Left renal cortex interstitium (tissue), 4 donors: Measurements from ENCODE around the gene KBTBD12. TPM values are rescaled to one million over a fixed set of nuclear protein-coding genes. Genes with fewer than 3 reads are reported as not detected.

ENCODE experiments used
- DNase-seq, 4 donors: peaks; one replicate each; pipeline ENCODE4 v3.0.0-alpha.2; 2013; ENCODE audit warnings: low read depth in 4 of 4, low spot score in 2 of 4, missing footprints in 1 of 4
- polyA plus RNA-seq, 4 donors: library from polyadenylated mRNA; unstranded; fragments of 120-200 nt; gene quantifications; one replicate each; pipeline ENCODE4 v1.2.1, GENCODE V29; 2013; ENCODE audit not compliant: insufficient read length in 4 of 4

The KBTBD12 gene
- polyA plus RNA-seq, 4 donors, result 0.81 to 1.6 (median 1.3) TPM

- DNase-seq, result no peak
Measured at GRCh38 chr3:127948211-127948610, 33.2 kb downstream of the KBTBD12 start.

DNA sequence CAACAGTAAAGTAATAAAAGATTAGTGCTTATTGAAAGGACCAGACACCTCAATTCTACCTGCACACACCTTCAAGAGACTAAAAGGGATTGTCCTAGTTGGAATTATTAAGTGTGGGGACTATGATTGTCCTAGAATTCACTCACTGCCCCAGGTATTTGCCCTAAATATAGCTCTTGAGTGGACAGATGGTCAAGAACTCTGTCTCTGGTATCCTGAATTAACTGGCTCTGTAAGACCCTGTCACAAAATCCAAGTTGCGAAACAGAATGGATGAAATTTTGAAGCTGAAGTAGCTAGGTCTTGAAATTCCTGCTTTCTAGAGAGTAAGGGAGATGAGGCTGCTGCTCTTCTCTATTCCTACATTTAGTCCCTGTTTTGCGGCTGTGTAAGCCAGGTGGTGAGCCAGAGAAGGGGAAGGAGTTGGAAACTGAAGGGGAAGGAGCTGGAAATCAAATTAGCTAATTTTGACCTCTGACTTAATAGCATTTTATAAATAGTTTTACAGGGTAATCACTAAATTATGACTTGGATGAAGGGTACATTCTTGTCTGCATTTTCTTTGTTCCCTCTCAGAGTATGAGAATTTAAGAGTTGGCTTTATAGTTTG is 34.5 kb downstream of the KBTBD12 start:
- no peak for DNase-seq

DNA sequence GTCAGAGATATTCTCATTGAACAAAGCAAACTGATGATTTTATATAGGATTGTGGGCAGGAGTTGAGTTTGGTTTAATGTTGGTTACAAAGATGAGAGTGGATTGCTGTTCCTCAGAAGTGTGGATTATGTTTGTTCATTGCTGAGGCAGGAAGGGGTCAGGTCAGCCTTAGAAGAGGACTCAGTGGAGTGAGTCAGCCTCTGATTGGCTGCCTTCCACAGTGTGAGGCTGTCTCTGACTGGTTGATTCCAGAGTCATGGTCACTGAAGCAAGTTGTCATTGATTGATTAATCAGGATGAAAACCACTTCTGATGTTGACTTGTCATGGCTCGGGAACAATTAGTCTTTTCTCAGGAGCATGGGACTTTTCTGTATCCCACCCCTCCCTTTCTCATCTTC is 36.2 kb downstream of the KBTBD12 start:
- no peak for DNase-seq

- DNase-seq, result no peak
Measured at GRCh38 chr3:127953091-127954035, 38.3 kb downstream of the KBTBD12 start.

- no peak for DNase-seq
Measured at GRCh38 chr3:127954640-127955039, 39.6 kb downstream of the KBTBD12 start.

DNA sequence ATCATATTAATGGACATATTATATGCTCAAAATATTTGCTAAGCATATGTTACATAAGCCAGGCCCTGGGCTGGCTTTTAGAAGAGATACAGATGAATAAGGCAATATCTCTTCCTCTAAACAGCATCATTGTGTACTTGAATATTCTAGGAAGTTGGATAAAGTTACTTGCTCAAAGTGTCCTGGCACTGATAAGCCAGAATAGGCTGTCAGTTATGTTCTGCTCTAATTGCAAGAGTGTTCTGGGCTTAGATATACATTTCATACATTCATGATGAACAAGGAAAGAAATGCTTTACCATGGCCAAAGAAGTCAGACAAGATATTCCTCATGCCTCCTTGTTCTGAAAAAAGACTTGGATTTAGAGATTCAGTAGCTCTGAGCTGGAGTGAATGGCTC is 40.7 kb downstream of the KBTBD12 start:
- DNase-seq, result no peak

- DNase-seq, result no peak
Measured at GRCh38 chr3:127959041-127959440, 44.0 kb downstream of the KBTBD12 start.

- DNase-seq, result peak in 3 of 4 donors; percentile 36 to 56 (median 48)
Measured at GRCh38 chr3:127959873-127960272, 44.8 kb downstream of the KBTBD12 start.

GRCh38 chr3:127960421-127960965 is 45.5 kb downstream of the KBTBD12 start:
- DNase-seq, result no peak

DNA sequence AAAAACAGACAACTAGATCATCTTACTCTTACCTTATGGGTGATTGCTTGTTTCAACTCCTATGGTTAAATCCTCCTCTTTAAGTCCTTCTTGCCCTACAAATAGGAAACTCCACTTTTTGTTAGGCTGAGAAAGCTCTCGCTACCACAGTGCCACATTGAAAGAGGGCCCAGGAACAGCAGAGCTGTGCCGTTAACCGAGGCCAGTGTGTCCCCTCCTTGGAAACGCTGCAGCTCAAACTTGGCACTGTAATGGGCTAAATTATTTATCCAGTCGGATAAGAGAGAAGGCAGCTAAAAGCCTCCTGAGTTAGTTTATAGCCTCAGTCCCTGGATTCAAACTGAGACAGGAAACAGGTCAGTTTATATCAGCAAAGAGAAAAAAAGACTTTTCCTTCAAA is 46.1 kb downstream of the KBTBD12 start:
- no peak for DNase-seq

GRCh38 chr3:127961963-127962362 is 46.9 kb downstream of the KBTBD12 start:
- DNase-seq, result no peak

- no peak for DNase-seq
Measured at GRCh38 chr3:127962937-127963336, 47.9 kb downstream of the KBTBD12 start.

DNA sequence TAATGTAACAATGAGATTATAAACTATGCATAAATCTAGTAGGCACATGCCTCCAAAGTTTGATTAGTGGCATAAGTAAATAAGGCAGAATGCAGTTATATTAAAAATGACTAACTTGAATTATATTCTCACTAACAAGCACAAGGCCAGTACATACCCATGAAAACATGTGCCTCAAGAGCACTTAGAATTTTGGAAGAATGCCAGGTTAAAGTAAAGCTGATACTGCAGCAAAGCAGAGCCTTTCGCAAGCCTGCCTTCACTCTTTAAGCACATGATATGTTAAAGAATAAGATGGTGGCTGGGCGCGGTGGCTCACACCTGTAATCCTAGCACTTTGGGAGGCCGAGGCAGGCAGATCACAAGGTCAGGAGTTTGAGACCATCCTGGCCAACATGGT is 49.0 kb downstream of the KBTBD12 start:
- no peak for DNase-seq

DNA sequence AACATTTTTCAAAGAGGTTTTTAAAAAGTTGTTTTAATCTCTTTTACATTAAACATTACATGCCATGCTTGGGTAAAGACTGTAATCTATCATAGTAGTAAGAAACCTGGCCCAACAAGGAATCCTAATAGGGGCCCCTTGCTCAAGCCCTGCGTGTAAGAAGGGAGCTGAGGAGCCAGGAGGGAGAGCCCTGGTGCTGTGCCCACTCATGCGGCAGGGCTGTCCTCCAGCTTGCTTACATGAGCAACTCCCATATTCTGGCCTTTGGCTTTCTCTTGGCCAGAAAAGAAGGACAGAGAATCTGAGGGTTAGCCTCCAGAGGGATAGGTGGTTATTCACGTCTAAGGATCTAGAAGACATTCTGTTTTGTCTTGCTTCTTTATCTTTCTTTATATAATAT is 49.8 kb downstream of the KBTBD12 start:
- DNase-seq, result no peak

GRCh38 chr3:127967316-127967715 is 52.3 kb downstream of the KBTBD12 start:
- DNase-seq, result no peak

GRCh38 chr3:127970966-127971592 is 56.0 kb downstream of the KBTBD12 start:
- DNase-seq, result peak in 2 of 4 donors; percentile 21 to 27

- DNase-seq, result no peak
Measured at GRCh38 chr3:127974226-127974625, 59.2 kb downstream of the KBTBD12 start.

GRCh38 chr3:127975153-127976029 is 60.4 kb downstream of the KBTBD12 start:
- no peak for DNase-seq

DNA sequence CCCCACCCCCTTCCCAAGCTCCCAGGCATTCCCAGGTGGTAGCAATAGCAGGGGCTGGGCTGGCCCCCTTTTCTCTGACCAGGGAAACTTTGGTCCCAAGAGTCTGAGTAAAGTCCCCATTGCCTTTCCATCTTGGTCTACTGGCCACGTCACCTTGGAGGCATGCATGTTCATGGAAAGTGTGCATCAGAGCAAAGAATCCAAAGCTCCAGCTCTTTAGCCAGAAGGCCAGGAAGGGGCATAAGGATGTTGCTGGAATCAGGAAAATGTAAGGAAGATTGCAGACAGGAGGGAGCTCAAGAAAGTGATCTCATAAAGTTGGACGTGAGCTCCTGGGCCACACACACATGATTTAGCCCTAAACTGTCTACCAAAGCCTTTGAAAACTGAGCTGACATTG is 63.6 kb downstream of the KBTBD12 start:
- DNase-seq, result no peak

DNA sequence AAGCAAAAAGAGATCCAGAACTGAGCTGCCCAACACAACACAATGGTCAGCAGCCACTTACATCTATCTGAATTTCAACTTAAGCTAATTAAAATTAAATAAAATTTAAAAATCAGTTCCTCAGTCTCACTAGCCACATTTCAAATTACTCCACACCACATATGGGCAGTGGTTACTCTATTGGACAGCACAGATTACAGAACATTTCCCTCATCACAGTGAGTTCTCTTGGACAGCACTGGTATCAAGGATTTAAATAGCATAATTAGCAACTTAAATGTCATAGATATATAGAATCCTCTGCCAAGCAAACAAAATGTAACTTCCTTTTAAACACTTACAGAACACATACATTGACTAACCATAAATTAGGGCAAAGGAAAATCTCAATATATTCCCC is 64.4 kb downstream of the KBTBD12 start:
- no peak for DNase-seq
